ENCODE data around the gene ADGRG6. TPM values are rescaled to one million over a fixed set of nuclear protein-coding genes. Genes with fewer than 3 reads are reported as not detected.

Gene ADGRG6
- total and polyA plus RNA-seq, 2 of the 8 experiments (the other 6 are each of a cell fraction or from before 2014, with no cell fraction given): 1.1 to 6.2 TPM

DNA sequence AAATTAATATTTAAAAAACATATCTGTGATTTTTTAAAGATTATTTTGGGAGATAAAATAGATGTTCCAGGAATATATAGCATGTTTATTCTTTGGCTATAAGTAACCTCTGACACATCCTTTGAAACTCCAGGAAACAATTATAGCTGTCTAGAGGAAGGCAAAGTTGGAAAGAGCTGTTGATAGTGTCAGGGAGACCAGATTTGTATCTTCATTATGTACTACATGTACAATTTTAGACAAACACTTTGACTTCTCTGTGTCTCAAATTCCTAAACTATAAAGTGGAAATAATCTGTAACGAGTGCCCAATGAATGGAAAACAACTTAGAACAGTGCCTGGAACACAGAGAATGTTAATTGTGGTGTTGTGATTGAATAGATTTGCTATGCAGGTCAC, 25.6 kb upstream of the ADGRG6 start:
- H3K4me3 ChIP-seq (ENCODE audit: extremely low read depth in 1 of 4, insufficient read depth in 2 of 4, low read depth in 3 of 4, low read length in 4 of 4): no peak overlapping the region
- CTCF ChIA-PET (ENCODE audit: partially characterized antibody): no interaction called here
- H3K79me1 ChIP-seq (ENCODE audit: low read depth, low read length): no peaks in the 10 kb centered on the region
- H3K9ac ChIP-seq (replicated peaks in 1 of 4; ENCODE audit: extremely low read depth in 1 of 4, low read depth in 3 of 4, low read length in 3 of 4): no peak overlapping the region
- H4K8ac ChIP-seq (ENCODE audit: extremely low read depth, insufficient read depth, low read length): no peak overlapping the region
- H3K18ac ChIP-seq (ENCODE audit: extremely low read depth, low read length): no peak overlapping the region
- H3K23ac ChIP-seq (ENCODE audit: insufficient read length): no peak overlapping the region
- no peak overlapping the region for H3K4me2 ChIP-seq (ENCODE audit: insufficient read depth in 1 of 2, low read depth in 2 of 2, low read length in 2 of 2)
- POLR2A ChIA-PET (ENCODE audit: partially characterized antibody): no interaction called here
- H3K79me2 ChIP-seq (ENCODE audit: control insufficient read depth in 1 of 2, insufficient read depth in 2 of 2, low read length in 2 of 2): no peaks in the 10 kb centered on the region
- no peak overlapping the region for H2BK15ac ChIP-seq (ENCODE audit: low read length)
- no peaks in the 10 kb centered on the region for H3K9me3 ChIP-seq (ENCODE audit: insufficient read depth in 2 of 2, low read depth in 1 of 2, low read length in 1 of 2)
- H2BK120ac ChIP-seq (replicated peaks; ENCODE audit: low read depth, low read length): no peak overlapping the region
- WGBS, 2 experiments (ENCODE audit: extremely low coverage in 1 of 2, insufficient coverage in 1 of 2, insufficient read length in 1 of 2, insufficient replicate concordance in 2 of 2, low coverage in 1 of 2, low lambda C conversion rate in 2 of 2, missing lambda C conversion rate in 1 of 2): 89% methylated on average over 1 of the region's 1 CpG; no CpG with 5 or more reads in 1 of the 2 experiments
- H3K36me3 ChIP-seq (ENCODE audit: control insufficient read depth in 2 of 4, insufficient read depth in 4 of 4, low read length in 3 of 4): no peaks in the 10 kb centered on the region
- no peak overlapping the region for H3K4ac ChIP-seq (replicated peaks; ENCODE audit: insufficient read length, low read depth, low read length)
- H2BK12ac ChIP-seq (ENCODE audit: low read depth, low read length): no peak overlapping the region
- H4K5ac ChIP-seq (ENCODE audit: insufficient read length, low read depth, low read length): no peak overlapping the region
- H2AK5ac ChIP-seq (ENCODE audit: low read depth, low read length): no peak overlapping the region
- H2BK5ac ChIP-seq (ENCODE audit: low read depth, low read length): no peak overlapping the region
- no peak overlapping the region for H4K91ac ChIP-seq (replicated peaks; ENCODE audit: insufficient read length, low read length)
- no peaks in the 10 kb centered on the region for H3K23me2 ChIP-seq (ENCODE audit: low read depth, low read length)
- no peaks in the 10 kb centered on the region for H4K20me1 ChIP-seq (replicated peaks in 1 of 2; ENCODE audit: control insufficient read depth in 1 of 2, insufficient read depth in 2 of 2, low read length in 2 of 2)
- H3K27ac ChIP-seq (ENCODE audit: low read depth, low read length): no peak overlapping the region
- no peaks in the 10 kb centered on the region for H3K27me3 ChIP-seq (replicated peaks in 1 of 4; ENCODE audit: control insufficient read depth in 3 of 4, extremely low read depth in 1 of 4, insufficient read depth in 3 of 4, low read length in 3 of 4)
- H2BK20ac ChIP-seq (ENCODE audit: low read length): no peak overlapping the region
- no peak overlapping the region for H2AFZ ChIP-seq (ENCODE audit: low read length)
- H3K56ac ChIP-seq (replicated peaks; ENCODE audit: insufficient read length, low read depth, low read length): no peak overlapping the region
- H3K14ac ChIP-seq (ENCODE audit: insufficient read length): no peak overlapping the region
- FAIRE-seq: no peak
- peaks cover 0 to 4% (median 0%) of the 10 kb centered on the region in 4 experiments; a peak in 1 of 7 replicates for H3K4me1 ChIP-seq (replicated peaks in 1 of 4; ENCODE audit: control insufficient read depth in 3 of 4, insufficient read depth in 4 of 4, low read length in 3 of 4)
- no peak for DNase-seq (ENCODE audit: low read depth in 1 of 2, low spot score in 2 of 2)
- TF ChIP-seq, protein P1, sequence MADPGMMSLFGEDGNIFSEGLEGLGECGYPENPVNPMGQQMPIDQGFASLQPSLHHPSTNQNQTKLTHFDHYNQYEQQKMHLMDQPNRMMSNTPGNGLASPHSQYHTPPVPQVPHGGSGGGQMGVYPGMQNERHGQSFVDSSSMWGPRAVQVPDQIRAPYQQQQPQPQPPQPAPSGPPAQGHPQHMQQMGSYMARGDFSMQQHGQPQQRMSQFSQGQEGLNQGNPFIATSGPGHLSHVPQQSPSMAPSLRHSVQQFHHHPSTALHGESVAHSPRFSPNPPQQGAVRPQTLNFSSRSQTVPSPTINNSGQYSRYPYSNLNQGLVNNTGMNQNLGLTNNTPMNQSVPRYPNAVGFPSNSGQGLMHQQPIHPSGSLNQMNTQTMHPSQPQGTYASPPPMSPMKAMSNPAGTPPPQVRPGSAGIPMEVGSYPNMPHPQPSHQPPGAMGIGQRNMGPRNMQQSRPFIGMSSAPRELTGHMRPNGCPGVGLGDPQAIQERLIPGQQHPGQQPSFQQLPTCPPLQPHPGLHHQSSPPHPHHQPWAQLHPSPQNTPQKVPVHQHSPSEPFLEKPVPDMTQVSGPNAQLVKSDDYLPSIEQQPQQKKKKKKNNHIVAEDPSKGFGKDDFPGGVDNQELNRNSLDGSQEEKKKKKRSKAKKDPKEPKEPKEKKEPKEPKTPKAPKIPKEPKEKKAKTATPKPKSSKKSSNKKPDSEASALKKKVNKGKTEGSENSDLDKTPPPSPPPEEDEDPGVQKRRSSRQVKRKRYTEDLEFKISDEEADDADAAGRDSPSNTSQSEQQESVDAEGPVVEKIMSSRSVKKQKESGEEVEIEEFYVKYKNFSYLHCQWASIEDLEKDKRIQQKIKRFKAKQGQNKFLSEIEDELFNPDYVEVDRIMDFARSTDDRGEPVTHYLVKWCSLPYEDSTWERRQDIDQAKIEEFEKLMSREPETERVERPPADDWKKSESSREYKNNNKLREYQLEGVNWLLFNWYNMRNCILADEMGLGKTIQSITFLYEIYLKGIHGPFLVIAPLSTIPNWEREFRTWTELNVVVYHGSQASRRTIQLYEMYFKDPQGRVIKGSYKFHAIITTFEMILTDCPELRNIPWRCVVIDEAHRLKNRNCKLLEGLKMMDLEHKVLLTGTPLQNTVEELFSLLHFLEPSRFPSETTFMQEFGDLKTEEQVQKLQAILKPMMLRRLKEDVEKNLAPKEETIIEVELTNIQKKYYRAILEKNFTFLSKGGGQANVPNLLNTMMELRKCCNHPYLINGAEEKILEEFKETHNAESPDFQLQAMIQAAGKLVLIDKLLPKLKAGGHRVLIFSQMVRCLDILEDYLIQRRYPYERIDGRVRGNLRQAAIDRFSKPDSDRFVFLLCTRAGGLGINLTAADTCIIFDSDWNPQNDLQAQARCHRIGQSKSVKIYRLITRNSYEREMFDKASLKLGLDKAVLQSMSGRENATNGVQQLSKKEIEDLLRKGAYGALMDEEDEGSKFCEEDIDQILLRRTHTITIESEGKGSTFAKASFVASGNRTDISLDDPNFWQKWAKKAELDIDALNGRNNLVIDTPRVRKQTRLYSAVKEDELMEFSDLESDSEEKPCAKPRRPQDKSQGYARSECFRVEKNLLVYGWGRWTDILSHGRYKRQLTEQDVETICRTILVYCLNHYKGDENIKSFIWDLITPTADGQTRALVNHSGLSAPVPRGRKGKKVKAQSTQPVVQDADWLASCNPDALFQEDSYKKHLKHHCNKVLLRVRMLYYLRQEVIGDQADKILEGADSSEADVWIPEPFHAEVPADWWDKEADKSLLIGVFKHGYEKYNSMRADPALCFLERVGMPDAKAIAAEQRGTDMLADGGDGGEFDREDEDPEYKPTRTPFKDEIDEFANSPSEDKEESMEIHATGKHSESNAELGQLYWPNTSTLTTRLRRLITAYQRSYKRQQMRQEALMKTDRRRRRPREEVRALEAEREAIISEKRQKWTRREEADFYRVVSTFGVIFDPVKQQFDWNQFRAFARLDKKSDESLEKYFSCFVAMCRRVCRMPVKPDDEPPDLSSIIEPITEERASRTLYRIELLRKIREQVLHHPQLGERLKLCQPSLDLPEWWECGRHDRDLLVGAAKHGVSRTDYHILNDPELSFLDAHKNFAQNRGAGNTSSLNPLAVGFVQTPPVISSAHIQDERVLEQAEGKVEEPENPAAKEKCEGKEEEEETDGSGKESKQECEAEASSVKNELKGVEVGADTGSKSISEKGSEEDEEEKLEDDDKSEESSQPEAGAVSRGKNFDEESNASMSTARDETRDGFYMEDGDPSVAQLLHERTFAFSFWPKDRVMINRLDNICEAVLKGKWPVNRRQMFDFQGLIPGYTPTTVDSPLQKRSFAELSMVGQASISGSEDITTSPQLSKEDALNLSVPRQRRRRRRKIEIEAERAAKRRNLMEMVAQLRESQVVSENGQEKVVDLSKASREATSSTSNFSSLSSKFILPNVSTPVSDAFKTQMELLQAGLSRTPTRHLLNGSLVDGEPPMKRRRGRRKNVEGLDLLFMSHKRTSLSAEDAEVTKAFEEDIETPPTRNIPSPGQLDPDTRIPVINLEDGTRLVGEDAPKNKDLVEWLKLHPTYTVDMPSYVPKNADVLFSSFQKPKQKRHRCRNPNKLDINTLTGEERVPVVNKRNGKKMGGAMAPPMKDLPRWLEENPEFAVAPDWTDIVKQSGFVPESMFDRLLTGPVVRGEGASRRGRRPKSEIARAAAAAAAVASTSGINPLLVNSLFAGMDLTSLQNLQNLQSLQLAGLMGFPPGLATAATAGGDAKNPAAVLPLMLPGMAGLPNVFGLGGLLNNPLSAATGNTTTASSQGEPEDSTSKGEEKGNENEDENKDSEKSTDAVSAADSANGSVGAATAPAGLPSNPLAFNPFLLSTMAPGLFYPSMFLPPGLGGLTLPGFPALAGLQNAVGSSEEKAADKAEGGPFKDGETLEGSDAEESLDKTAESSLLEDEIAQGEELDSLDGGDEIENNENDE (IDR thresholded peaks at IDR 0.05; ENCODE audit: insufficient replicate concordance, low read length): no peak

Measured in H1 (cell line).